ENCODE results near the gene TMEM88. TPM values are rescaled to one million over a fixed set of nuclear protein-coding genes. Genes with fewer than 3 reads are reported as not detected.
A peak's percentile ranks its signal among the peaks of the same experiment; 100 is the strongest.

TMEM88 gene
- total and polyA plus RNA-seq, 2 donors (not counting 1 experiment from before 2014, with no cell fraction given): 5.1 to 9.5 TPM

GRCh38 chr17:7858522-7858810 is 3.6 kb downstream of the TMEM88 start:
- DNase-seq: peak; percentile 73
- POLR2A ChIA-PET: no interaction called here
- Histone ChIP-seq H4K20me1 (ENCODE audit: control insufficient read depth, insufficient read depth, low read length, poor library complexity, severe bottlenecking) (peaks cover 10% of the 10 kb centered on the region), H3K4me1 (ENCODE audit: control insufficient read depth in 2 of 2, insufficient read depth in 2 of 2, low read length in 2 of 2) (peaks cover 20 to 36% of the 10 kb centered on the region in 2 donors), H3K9ac (ENCODE audit: low read length) (peak overlapping the region; percentile 82), H3K4me2 (replicated peaks; ENCODE audit: low read depth, low read length, poor library complexity, severe bottlenecking) (peak overlapping the region; percentile 83), H3K27me3 (replicated peaks in 1 of 4; ENCODE audit: control extremely low read depth in 1 of 4, control insufficient read depth in 3 of 4, insufficient read depth in 4 of 4, low read length in 3 of 4) (no peaks in the 10 kb centered on the region), H2AFZ (ENCODE audit: insufficient read depth, low read depth, low read length, poor library complexity, severe bottlenecking) (peak overlapping the region; percentile 87), H3K4me3 (ENCODE audit: control extremely low read depth in 1 of 5, extremely low read depth in 1 of 5, insufficient read depth in 1 of 5, low read depth in 2 of 5, low read length in 4 of 5) (peak overlapping the region; percentile 57 to 92 (median 85)), H3K79me2 (ENCODE audit: control insufficient read depth, insufficient read depth, low read length) (peaks cover 9% of the 10 kb centered on the region), H3K27ac (ENCODE audit: low read length in 2 of 2) (peak overlapping the region; percentile 85 to 90), H3K36me3 (replicated peaks in 1 of 2; ENCODE audit: control extremely low read depth in 1 of 2, control insufficient read depth in 1 of 2, extremely low read depth in 1 of 2, insufficient read depth in 2 of 2, low read length in 1 of 2) (peaks cover 0 to under 1% of the 10 kb centered on the region in 2 experiments), H3K9me3 (ENCODE audit: control extremely low read depth in 1 of 3, control insufficient read depth in 2 of 3, insufficient read depth in 1 of 3, low read length in 2 of 3) (no peaks in the 10 kb centered on the region)
- WGBS (ENCODE audit: insufficient coverage): 78% methylated on average over 17 of the region's 20 CpGs
- H3K27ac Mint-ChIP-seq: peak overlapping the region; percentile 66
- no peaks in the 10 kb centered on the region for H3K9me3 Mint-ChIP-seq (ENCODE audit: insufficient read depth)
- intact Hi-C loops (cut with micrococcal nuclease): loop anchor here (5.0 kb wide), 4 partner anchors 59 to 606 kb away; partner anchors contain the start of genes CTDNEP1, ELP5, RNF227 and TP53
- CTCF ChIA-PET: interaction anchor here (0.5 to 8.1 kb wide), 5 partner anchors 26 to 1704 kb away, joined by 3 to 144 read pairs (median 4); no protein-coding TSS in a partner anchor
- no peak for ATAC-seq (ENCODE audit: low read depth)
- H3K4me3 Mint-ChIP-seq: no peak overlapping the region
- H3K4me1 Mint-ChIP-seq: peaks cover 8% of the 10 kb centered on the region
- no peaks in the 10 kb centered on the region for H3K27me3 Mint-ChIP-seq
- TF ChIP-seq CTCF (IDR thresholded peaks at IDR 0.05) (no peak), EZH2 (IDR thresholded peaks at IDR 0.05; ENCODE audit: borderline replicate concordance, insufficient read depth, low read depth, low read length, poor library complexity, severe bottlenecking) (no peak)

- TF ChIP-seq EZH2 (IDR thresholded peaks at IDR 0.05; ENCODE audit: borderline replicate concordance, insufficient read depth, low read depth, low read length, poor library complexity, severe bottlenecking) (no peak), CTCF (IDR thresholded peaks at IDR 0.05) (no peak)
- peaks cover 9% of the 10 kb centered on the region for H3K79me2 ChIP-seq (ENCODE audit: control insufficient read depth, insufficient read depth, low read length)
- peaks cover 1 to 4% of the 10 kb centered on the region in 2 experiments for H3K36me3 ChIP-seq (replicated peaks in 1 of 2; ENCODE audit: control extremely low read depth in 1 of 2, control insufficient read depth in 1 of 2, extremely low read depth in 1 of 2, insufficient read depth in 2 of 2, low read length in 1 of 2)
Measured at GRCh38 chr17:7859028-7859427, 4.2 kb downstream of the TMEM88 start.

More at GRCh38 chr17:7859028-7859427, 4.2 kb downstream of the TMEM88 start:
- no peaks in the 10 kb centered on the region for H3K9me3 Mint-ChIP-seq (ENCODE audit: insufficient read depth)
- Histone ChIP-seq H3K4me2 (replicated peaks; ENCODE audit: low read depth, low read length, poor library complexity, severe bottlenecking) (no peak overlapping the region), H3K4me1 (ENCODE audit: control insufficient read depth in 2 of 2, insufficient read depth in 2 of 2, low read length in 2 of 2) (peaks cover 20 to 36% of the 10 kb centered on the region in 2 donors), H3K9me3 (ENCODE audit: control extremely low read depth in 1 of 3, control insufficient read depth in 2 of 3, insufficient read depth in 1 of 3, low read length in 2 of 3) (no peaks in the 10 kb centered on the region), H3K27ac (ENCODE audit: low read length in 2 of 2) (no peak overlapping the region), H3K27me3 (replicated peaks in 1 of 4; ENCODE audit: control extremely low read depth in 1 of 4, control insufficient read depth in 3 of 4, insufficient read depth in 4 of 4, low read length in 3 of 4) (no peaks in the 10 kb centered on the region), H3K4me3 (ENCODE audit: control extremely low read depth in 1 of 5, extremely low read depth in 1 of 5, insufficient read depth in 1 of 5, low read depth in 2 of 5, low read length in 4 of 5) (no peak overlapping the region), H4K20me1 (ENCODE audit: control insufficient read depth, insufficient read depth, low read length, poor library complexity, severe bottlenecking) (peaks cover 10% of the 10 kb centered on the region), H3K9ac (ENCODE audit: low read length) (no peak overlapping the region), H2AFZ (ENCODE audit: insufficient read depth, low read depth, low read length, poor library complexity, severe bottlenecking) (no peak overlapping the region)
- no peaks in the 10 kb centered on the region for H3K27me3 Mint-ChIP-seq
- 90% methylated on average over 6 of the region's 8 CpGs for WGBS (ENCODE audit: insufficient coverage)
- ATAC-seq (ENCODE audit: low read depth): no peak
- peak; percentile 34 for DNase-seq
- POLR2A ChIA-PET: no interaction called here
- no peak overlapping the region for H3K4me3 Mint-ChIP-seq
- H3K27ac Mint-ChIP-seq: peak overlapping the region; percentile 66
- intact Hi-C loops (cut with micrococcal nuclease): loop anchor here (5.0 kb wide), 4 partner anchors 58 to 607 kb away; partner anchors contain the start of genes CTDNEP1, ELP5, RNF227 and TP53
- peaks cover 8% of the 10 kb centered on the region for H3K4me1 Mint-ChIP-seq
- CTCF ChIA-PET: interaction anchor here (0.5 to 8.6 kb wide), 8 partner anchors 26 to 1703 kb away, joined by 3 to 144 read pairs (median 4); partner anchors contain the start of gene RNF227
